Activated T-cell treated with anti-CD3 and anti-CD28 coated beads for 48 hours (primary cell): Measurements from ENCODE around the gene PDZK1IP1.

Experiments
- DNase-seq: peaks from one replicate; pipeline ENCODE4 v3.0.0-alpha.2; 2020; ENCODE audit warnings: low read depth

The PDZK1IP1 gene

DNA sequence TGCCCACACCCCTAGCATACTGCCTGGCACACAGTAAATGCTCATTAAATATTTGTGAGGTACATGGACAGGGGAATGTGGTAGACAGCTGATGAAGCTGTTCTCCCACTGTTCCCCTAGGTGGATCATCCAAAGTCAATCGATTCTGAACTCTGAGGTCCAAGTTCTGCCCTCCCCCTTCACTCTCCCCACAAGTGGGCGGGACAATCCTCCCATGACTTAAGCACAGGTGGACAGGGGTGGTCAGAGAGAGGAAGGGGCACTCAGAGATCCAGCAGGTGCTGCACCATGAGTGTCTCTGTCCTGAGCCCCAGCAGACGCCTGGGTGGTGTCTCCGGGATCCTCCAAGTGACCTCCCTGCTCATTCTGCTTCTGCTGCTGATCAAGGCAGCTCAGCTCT lies 52.6 kb downstream of the PDZK1IP1 start, which contains the start of gene CYP4A22:
CYP4A22 (plus strand) TSS at position 244 of the 400 bp plus-strand sequence; CDS start at position 289, 45 bp downstream.
- no peak for DNase-seq
